ENCODE data around the gene MCM8.

Gene MCM8

GRCh38 chr20:5945963-5946362 lies 4.5 kb upstream of the MCM8 start:
- Histone ChIP-seq H3K27ac (replicated peaks) (no peak overlapping the region), H3K27me3 (ENCODE audit: insufficient read depth, poor library complexity, severe bottlenecking) (no peaks in the 10 kb centered on the region), H3K4me3 (replicated peaks; ENCODE audit: insufficient read depth, low read length) (no peak overlapping the region)
- DNase-seq (ENCODE audit: low read depth in 1 of 2, low spot score in 1 of 2): peak in 1 of 2 experiments; percentile 35
- TF ChIP-seq, protein P1, sequence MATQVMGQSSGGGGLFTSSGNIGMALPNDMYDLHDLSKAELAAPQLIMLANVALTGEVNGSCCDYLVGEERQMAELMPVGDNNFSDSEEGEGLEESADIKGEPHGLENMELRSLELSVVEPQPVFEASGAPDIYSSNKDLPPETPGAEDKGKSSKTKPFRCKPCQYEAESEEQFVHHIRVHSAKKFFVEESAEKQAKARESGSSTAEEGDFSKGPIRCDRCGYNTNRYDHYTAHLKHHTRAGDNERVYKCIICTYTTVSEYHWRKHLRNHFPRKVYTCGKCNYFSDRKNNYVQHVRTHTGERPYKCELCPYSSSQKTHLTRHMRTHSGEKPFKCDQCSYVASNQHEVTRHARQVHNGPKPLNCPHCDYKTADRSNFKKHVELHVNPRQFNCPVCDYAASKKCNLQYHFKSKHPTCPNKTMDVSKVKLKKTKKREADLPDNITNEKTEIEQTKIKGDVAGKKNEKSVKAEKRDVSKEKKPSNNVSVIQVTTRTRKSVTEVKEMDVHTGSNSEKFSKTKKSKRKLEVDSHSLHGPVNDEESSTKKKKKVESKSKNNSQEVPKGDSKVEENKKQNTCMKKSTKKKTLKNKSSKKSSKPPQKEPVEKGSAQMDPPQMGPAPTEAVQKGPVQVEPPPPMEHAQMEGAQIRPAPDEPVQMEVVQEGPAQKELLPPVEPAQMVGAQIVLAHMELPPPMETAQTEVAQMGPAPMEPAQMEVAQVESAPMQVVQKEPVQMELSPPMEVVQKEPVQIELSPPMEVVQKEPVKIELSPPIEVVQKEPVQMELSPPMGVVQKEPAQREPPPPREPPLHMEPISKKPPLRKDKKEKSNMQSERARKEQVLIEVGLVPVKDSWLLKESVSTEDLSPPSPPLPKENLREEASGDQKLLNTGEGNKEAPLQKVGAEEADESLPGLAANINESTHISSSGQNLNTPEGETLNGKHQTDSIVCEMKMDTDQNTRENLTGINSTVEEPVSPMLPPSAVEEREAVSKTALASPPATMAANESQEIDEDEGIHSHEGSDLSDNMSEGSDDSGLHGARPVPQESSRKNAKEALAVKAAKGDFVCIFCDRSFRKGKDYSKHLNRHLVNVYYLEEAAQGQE (IDR thresholded peaks at IDR 0.05; ENCODE audit: insufficient replicate concordance, low read depth): no peak
- TF ChIP-seq SPI1 (IDR thresholded peaks at IDR 0.05; ENCODE audit: borderline replicate concordance, low read depth) (no peak), GABPA (IDR thresholded peaks at IDR 0.05; ENCODE audit: low read depth) (no peak), POLR2AphosphoS5 (IDR thresholded peaks at IDR 0.05; ENCODE audit: low read depth) (no peak)
- TF ChIP-seq, protein P2, sequence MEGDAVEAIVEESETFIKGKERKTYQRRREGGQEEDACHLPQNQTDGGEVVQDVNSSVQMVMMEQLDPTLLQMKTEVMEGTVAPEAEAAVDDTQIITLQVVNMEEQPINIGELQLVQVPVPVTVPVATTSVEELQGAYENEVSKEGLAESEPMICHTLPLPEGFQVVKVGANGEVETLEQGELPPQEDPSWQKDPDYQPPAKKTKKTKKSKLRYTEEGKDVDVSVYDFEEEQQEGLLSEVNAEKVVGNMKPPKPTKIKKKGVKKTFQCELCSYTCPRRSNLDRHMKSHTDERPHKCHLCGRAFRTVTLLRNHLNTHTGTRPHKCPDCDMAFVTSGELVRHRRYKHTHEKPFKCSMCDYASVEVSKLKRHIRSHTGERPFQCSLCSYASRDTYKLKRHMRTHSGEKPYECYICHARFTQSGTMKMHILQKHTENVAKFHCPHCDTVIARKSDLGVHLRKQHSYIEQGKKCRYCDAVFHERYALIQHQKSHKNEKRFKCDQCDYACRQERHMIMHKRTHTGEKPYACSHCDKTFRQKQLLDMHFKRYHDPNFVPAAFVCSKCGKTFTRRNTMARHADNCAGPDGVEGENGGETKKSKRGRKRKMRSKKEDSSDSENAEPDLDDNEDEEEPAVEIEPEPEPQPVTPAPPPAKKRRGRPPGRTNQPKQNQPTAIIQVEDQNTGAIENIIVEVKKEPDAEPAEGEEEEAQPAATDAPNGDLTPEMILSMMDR (IDR thresholded peaks at IDR 0.05; ENCODE audit: insufficient read depth, low read length): no peak

DNA sequence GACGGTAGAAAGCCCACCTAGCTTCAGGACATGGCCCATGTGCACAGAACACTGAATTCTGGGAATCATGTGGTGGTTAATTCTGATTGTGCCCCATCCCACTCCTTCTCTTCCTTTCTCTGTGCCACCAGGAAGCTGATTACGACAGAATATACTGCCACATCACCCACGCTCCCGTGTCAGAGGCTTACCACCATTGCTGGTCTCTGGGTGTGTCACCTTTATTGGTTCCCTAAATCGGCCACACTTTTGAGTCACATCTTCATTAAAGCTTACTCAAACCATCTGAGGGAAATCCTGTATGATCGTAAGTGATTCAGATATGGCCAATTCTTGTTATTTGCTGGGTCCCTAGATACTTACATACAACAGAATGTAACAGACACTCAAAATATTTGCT lies 3.2 kb upstream of the MCM8 start:
- Histone ChIP-seq H3K4me3 (replicated peaks; ENCODE audit: insufficient read depth, low read length) (no peak overlapping the region), H3K27me3 (ENCODE audit: insufficient read depth, poor library complexity, severe bottlenecking) (no peaks in the 10 kb centered on the region), H3K27ac (replicated peaks) (no peak overlapping the region; the same call in 1 of the 2 replicates)
- DNase-seq (ENCODE audit: low read depth in 1 of 2, low spot score in 1 of 2): peak; percentile 39 to 63
- TF ChIP-seq POLR2AphosphoS5 (IDR thresholded peaks at IDR 0.05; ENCODE audit: low read depth) (no peak), GABPA (IDR thresholded peaks at IDR 0.05; ENCODE audit: low read depth) (no peak), SPI1 (IDR thresholded peaks at IDR 0.05; ENCODE audit: borderline replicate concordance, low read depth) (no peak)
- TF ChIP-seq, protein P2 (IDR thresholded peaks at IDR 0.05; ENCODE audit: insufficient read depth, low read length): no peak
- TF ChIP-seq, protein P1 (IDR thresholded peaks at IDR 0.05; ENCODE audit: insufficient replicate concordance, low read depth): no peak

- Histone ChIP-seq H3K27me3 (ENCODE audit: insufficient read depth, poor library complexity, severe bottlenecking) (no peaks in the 10 kb centered on the region), H3K27ac (replicated peaks) (peak overlapping the region; percentile 62), H3K4me3 (replicated peaks; ENCODE audit: insufficient read depth, low read length) (peak overlapping the region; percentile 99)
- TF ChIP-seq SPI1 (IDR thresholded peaks at IDR 0.05; ENCODE audit: borderline replicate concordance, low read depth): no peak
- no peak for TF ChIP-seq POLR2AphosphoS5 (IDR thresholded peaks at IDR 0.05; ENCODE audit: low read depth)
- no peak for TF ChIP-seq GABPA (IDR thresholded peaks at IDR 0.05; ENCODE audit: low read depth)
- TF ChIP-seq, protein P2 (IDR thresholded peaks at IDR 0.05; ENCODE audit: insufficient read depth, low read length): no peak
- TF ChIP-seq, protein P1 (IDR thresholded peaks at IDR 0.05; ENCODE audit: insufficient replicate concordance, low read depth): no peak
- no peak for DNase-seq (ENCODE audit: low read depth in 1 of 2, low spot score in 1 of 2)
Observed at GRCh38 chr20:5949943-5950270, 545 bp upstream of the MCM8 start.

Data from HL-60 (cell line).